CD4-positive, alpha-beta T cell treated with Interferon alpha-2 for 1 hour (primary cell): ENCODE data around the gene ATP5PB.

Experiments used
- DNase-seq, 2 donors: peaks; one replicate each; pipeline ENCODE4 v3.0.0-alpha.2; 2020 to 2022

The ATP5PB gene

GRCh38 chr1:111509997-111510375, 60.7 kb downstream of the ATP5PB start:
- DNase-seq = no peak

- DNase-seq = peak in 1 of 2 donors; percentile 43
Observed at GRCh38 chr1:111511370-111511769, 62.1 kb downstream of the ATP5PB start.
